HT1080 (cell line): ENCODE data around the gene DUSP2. TPM values are rescaled to one million over a fixed set of nuclear protein-coding genes. Genes with fewer than 3 reads are reported as not detected.

Experiments
- DNase-seq: peaks from one replicate; pipeline ENCODE4 v3.0.0-alpha.2; 2015; ENCODE audit warnings: low read depth
- total RNA-seq: library from RNA; depleted of rRNA; stranded (reverse); fragments of >200 nt; shearing (Covaris generic); gene quantifications from 2 replicates; pipeline ENCODE4 v1.2.3, GENCODE V29; 2014; rRNA removed

The DUSP2 gene
- total RNA-seq, 1 experiment from 2014 or later: 1.0 TPM

- no peak for DNase-seq
Observed at GRCh38 chr2:96103761-96104486, 41.3 kb downstream of the DUSP2 start.

- DNase-seq: no peak
Observed at GRCh38 chr2:96103187-96103601, 42.0 kb downstream of the DUSP2 start.

- no peak for DNase-seq
Observed at GRCh38 chr2:96102596-96103186, 42.5 kb downstream of the DUSP2 start.

GRCh38 chr2:96100893-96101304 is 44.3 kb downstream of the DUSP2 start:
- DNase-seq: no peak

- no peak for DNase-seq
Observed at GRCh38 chr2:96099861-96100798, 45.1 kb downstream of the DUSP2 start.

GRCh38 chr2:96098900-96099590 is 46.2 kb downstream of the DUSP2 start:
- no peak for DNase-seq

GRCh38 chr2:96097951-96098823 is 47.1 kb downstream of the DUSP2 start:
- no peak for DNase-seq

- DNase-seq: no peak
Observed at GRCh38 chr2:96097441-96097840, 47.8 kb downstream of the DUSP2 start.

GRCh38 chr2:96095116-96095636 is 50.1 kb downstream of the DUSP2 start:
- DNase-seq: no peak

GRCh38 chr2:96093528-96093927 is 51.7 kb downstream of the DUSP2 start:
- no peak for DNase-seq

Other genes with a start within 250 kb of the DUSP2 start
- 13.3 and 14.8 TPM in 2 replicates for gene ANKRD36C, start 153.6 kb downstream of the DUSP2 start, total RNA-seq
- gene GPAT2, start 110.5 kb downstream of the DUSP2 start, total RNA-seq: not detected in 2 replicates
- gene ADRA2B, start 28.9 kb downstream of the DUSP2 start, total RNA-seq: not detected in 2 replicates
- not detected in 2 replicates for gene ASTL, start 6.9 kb downstream of the DUSP2 start, total RNA-seq
- gene STARD7, start 63.4 kb upstream of the DUSP2 start, total RNA-seq: 131 and 153 TPM in 2 replicates
- 15.7 and 24.2 TPM in 2 replicates for gene TMEM127, start 120.6 kb upstream of the DUSP2 start, total RNA-seq
- 135 and 136 TPM in 2 replicates for gene CIAO1, start 120.8 kb upstream of the DUSP2 start, total RNA-seq
- gene SNRNP200, start 160.1 kb upstream of the DUSP2 start, total RNA-seq: 28.8 and 31.9 TPM in 2 replicates
- gene ITPRIPL1, start 179.9 kb upstream of the DUSP2 start, total RNA-seq: 0.23 and 0.73 TPM in 2 replicates
- gene NCAPH, start 190.3 kb upstream of the DUSP2 start, total RNA-seq: 32.3 and 43.4 TPM in 2 replicates